OCI-LY3 (cell line): Measurements from ENCODE around the gene FLYWCH2.
A peak's percentile ranks its signal among the peaks of the same experiment; 100 is the strongest.

Experiments
- H2AFZ ChIP-seq: fragments of 200-600, 300-600 bp; shearing (Covaris generic); 2 replicates; pipeline ENCODE4 v1.6.0; 2014; ENCODE audit warnings: antibody characterized with exemption, low read depth, low read length
- H3K27ac ChIP-seq: fragments of 200-600, 300-600 bp; sonication (generic); 2 replicates; pipeline ENCODE4 v1.5.1; 2014; ENCODE audit warnings: mild to moderate bottlenecking, low read length, moderate library complexity, mixed read lengths
- H3K27me3 ChIP-seq: fragments of 200-600, 300-600 bp; sonication (generic); 2 replicates; pipeline ENCODE4 v1.6.1; 2014; ENCODE audit warnings: low read depth, low read length, mixed read lengths
- H3K36me3 ChIP-seq: fragments of 200-600, 300-600 bp; sonication (generic); replicated peaks from 2 replicates; pipeline ENCODE3; 2014; ENCODE audit warnings: low read depth, low read length, mixed read lengths
- H3K4me1 ChIP-seq: fragments of 300-600, 200-600 bp; sonication (generic); 2 replicates; pipeline ENCODE4 v1.6.1; 2014; ENCODE audit warnings: low read length, mixed read lengths
- H3K4me2 ChIP-seq: fragments of 200-600, 300-600 bp; sonication (generic); 2 replicates; pipeline ENCODE4 v1.6.1; 2014; ENCODE audit warnings: low read length, mixed read lengths
- H3K4me3 ChIP-seq: fragments of 300-600, 200-600 bp; sonication (generic); 2 replicates; pipeline ENCODE4 v1.5.1; 2014; ENCODE audit warnings: antibody characterized with exemption, mild to moderate bottlenecking, low read length, moderate library complexity
- H3K79me2 ChIP-seq: fragments of 300-600, 200-600 bp; shearing (Covaris generic); 2 replicates; pipeline ENCODE4 v1.6.1; 2014; ENCODE audit warnings: mild to moderate bottlenecking, low read length, mixed read lengths
- H3K9ac ChIP-seq: fragments of 300-600, 200-600 bp; shearing (Covaris generic); 2 replicates; pipeline ENCODE4 v1.6.0; 2014; ENCODE audit warnings: mild to moderate bottlenecking, low read length, moderate library complexity
- H3K9me3 ChIP-seq: fragments of 200-600, 300-600 bp; shearing (Covaris generic); 2 replicates; pipeline ENCODE4 v1.6.1; 2014; ENCODE audit warnings: low read length, mixed read lengths; ENCODE audit not compliant: insufficient read depth
- H4K20me1 ChIP-seq: fragments of 200-600, 300-600 bp; sonication (generic); 2 replicates; pipeline ENCODE4 v1.6.1; 2016; ENCODE audit warnings: low read length, mixed read lengths; ENCODE audit not compliant: insufficient read depth
- CTCF ChIP-seq: fragments of 200-600, 300-600 bp; sonication (generic); IDR thresholded peaks from 2 replicates; pipeline ENCODE4 v1.5.1; 2014; ENCODE audit warnings: antibody characterized with exemption, low read length, low read depth
- EZH2phosphoT487 ChIP-seq: fragments of 200-600 bp; shearing (Covaris generic); IDR thresholded peaks from 2 replicates; pipeline ENCODE4 v1.6.1; 2018; ENCODE audit warnings: antibody characterized with exemption, mixed run types, low read depth

FLYWCH2 gene

GRCh38 chr16:2836646-2837508, 46.1 kb upstream of the FLYWCH2 start:
- H3K36me3 ChIP-seq, result no peaks in the 10 kb centered on the region
- H3K27me3 ChIP-seq, result no peaks in the 10 kb centered on the region
- no peak overlapping the region for H3K27ac ChIP-seq
- H3K4me1 ChIP-seq, result no peaks in the 10 kb centered on the region
- TF ChIP-seq EZH2phosphoT487, result no peak
- no peak for TF ChIP-seq CTCF
- H3K9me3 ChIP-seq, result no peaks in the 10 kb centered on the region
- no peaks in the 10 kb centered on the region for H4K20me1 ChIP-seq
- H3K4me2 ChIP-seq, result no peak overlapping the region
- H3K9ac ChIP-seq, result no peak overlapping the region
- no peak overlapping the region for H2AFZ ChIP-seq
- no peak overlapping the region for H3K4me3 ChIP-seq
- no peaks in the 10 kb centered on the region for H3K79me2 ChIP-seq

- H3K4me2 ChIP-seq, result no peak overlapping the region
- no peaks in the 10 kb centered on the region for H3K9me3 ChIP-seq
- no peaks in the 10 kb centered on the region for H3K4me1 ChIP-seq
- no peak for TF ChIP-seq EZH2phosphoT487
- TF ChIP-seq CTCF, result peak; percentile 59
- H4K20me1 ChIP-seq, result no peaks in the 10 kb centered on the region
- no peak overlapping the region for H2AFZ ChIP-seq
- H3K4me3 ChIP-seq, result no peak overlapping the region
- H3K79me2 ChIP-seq, result no peaks in the 10 kb centered on the region
- no peak overlapping the region for H3K27ac ChIP-seq
- no peaks in the 10 kb centered on the region for H3K36me3 ChIP-seq
- no peak overlapping the region for H3K9ac ChIP-seq
- H3K27me3 ChIP-seq, result no peaks in the 10 kb centered on the region
These were observed 44.1 kb upstream of the FLYWCH2 start for GRCh38 chr16:2838928-2839327.

GRCh38 chr16:2839650-2840450, 43.2 kb upstream of the FLYWCH2 start:
- no peak overlapping the region for H3K9ac ChIP-seq

More at GRCh38 chr16:2839650-2840450, 43.2 kb upstream of the FLYWCH2 start:
- no peaks in the 10 kb centered on the region for H3K4me1 ChIP-seq
- no peak overlapping the region for H3K4me2 ChIP-seq
- H3K9me3 ChIP-seq, result no peaks in the 10 kb centered on the region
- no peaks in the 10 kb centered on the region for H3K79me2 ChIP-seq
- H3K27me3 ChIP-seq, result no peaks in the 10 kb centered on the region
- H3K27ac ChIP-seq, result no peak overlapping the region
- no peak for TF ChIP-seq EZH2phosphoT487
- no peak for TF ChIP-seq CTCF
- no peaks in the 10 kb centered on the region for H4K20me1 ChIP-seq
- H3K4me3 ChIP-seq, result no peak overlapping the region
- no peak overlapping the region for H2AFZ ChIP-seq
- no peaks in the 10 kb centered on the region for H3K36me3 ChIP-seq
